Stimulated activated CD8-positive, alpha-beta memory T cell treated with anti-CD3 and anti-CD28 coated beads, Interleukin-4, amount 100 ng/mL, for 1 hour (primary cell): ENCODE measurements around the gene ERO1A.

ENCODE experiments used
- DNase-seq, 2 donors: peaks; one replicate each; pipeline ENCODE4 v3.0.0-alpha.2; 2020; ENCODE audit warnings: low read depth in 2 of 2, low spot score in 1 of 2

The ERO1A gene

GRCh38 chr14:52609445-52610044, 85.8 kb downstream of the ERO1A start:
- DNase-seq, result no peak

DNA sequence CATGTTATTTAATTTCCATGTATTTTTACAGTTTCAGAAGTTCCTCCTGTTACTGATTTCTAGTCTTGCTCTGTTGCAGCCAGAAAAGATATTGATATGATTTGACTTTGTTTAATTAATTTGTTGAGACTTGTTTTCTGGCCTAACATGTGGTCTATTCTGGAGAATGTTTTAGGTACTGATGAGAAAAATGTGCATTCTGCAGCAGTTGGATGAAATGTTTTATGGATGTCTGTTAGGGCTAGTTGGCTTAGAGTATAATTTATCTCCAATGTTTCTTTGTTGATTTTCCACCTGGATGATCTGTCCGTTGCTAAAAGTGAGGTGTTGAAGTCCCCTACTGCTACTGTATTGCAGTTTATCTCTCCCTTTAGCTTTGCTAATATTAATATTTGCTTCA, 88.3 kb downstream of the ERO1A start:
- no peak for DNase-seq

DNA sequence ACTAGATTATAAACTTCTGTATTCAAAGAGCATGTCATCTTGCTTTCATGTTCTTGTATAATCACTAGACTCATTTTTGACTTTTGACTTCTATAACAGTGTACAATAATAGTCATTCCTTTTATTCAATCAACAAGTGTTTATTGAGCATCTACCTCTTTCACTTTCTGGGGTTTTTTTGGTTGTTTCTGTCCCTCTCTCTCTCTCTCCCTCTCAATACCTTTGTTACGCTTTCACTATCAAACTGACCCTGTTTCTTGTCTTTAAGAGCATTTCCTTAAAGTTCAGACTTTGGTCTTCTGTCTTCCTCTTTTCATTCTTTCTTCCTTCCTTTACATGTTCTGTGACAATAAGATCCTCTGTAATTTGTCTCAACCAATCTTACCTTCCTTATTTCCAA, 93.2 kb downstream of the ERO1A start:
- no peak for DNase-seq

- DNase-seq, result no peak
These were observed 95.4 kb downstream of the ERO1A start for GRCh38 chr14:52599974-52600373.

GRCh38 chr14:52598568-52598967, 96.8 kb downstream of the ERO1A start:
- no peak for DNase-seq

- no peak for DNase-seq
These were observed 98.5 kb downstream of the ERO1A start for GRCh38 chr14:52596861-52597260.

DNA sequence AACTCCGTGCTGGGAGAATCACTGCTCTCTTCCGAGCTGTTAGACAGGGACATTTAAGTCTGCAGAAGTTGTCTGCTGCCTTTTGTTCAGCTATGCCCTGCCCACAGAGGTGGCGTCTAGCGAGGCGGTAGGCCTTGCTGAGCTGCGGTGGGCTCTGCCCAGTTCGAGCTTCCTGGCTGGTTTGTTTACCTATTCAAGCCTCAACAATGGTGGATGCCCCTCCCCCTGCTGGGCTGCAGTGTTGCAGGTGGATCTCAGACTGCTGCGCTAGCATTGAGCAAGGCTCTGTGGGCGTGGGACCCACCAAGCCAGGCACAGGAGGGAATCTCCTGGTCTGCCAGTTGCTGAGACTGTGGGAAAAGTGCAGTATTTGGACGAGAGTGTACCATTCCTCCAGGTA, 99.0 kb downstream of the ERO1A start:
- DNase-seq, result no peak

DNA sequence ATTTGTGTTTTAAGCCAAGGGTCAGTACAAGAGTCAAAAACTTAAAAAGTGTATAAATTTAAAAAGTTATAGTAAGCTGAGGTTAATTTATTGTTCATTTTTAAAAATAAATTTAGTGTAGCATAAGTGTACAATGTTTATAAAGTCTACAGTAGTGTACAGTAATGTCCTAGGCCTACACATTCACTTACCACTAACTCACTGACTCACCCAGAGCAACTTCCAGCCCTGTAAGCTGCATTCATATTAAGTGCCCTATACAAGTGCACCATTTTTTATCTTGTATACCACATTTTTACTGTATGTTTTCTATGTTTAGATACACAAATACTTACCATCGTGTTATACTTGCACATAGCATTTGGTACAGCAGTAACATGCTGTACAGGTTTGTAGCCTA, 105.0 kb downstream of the ERO1A start:
- DNase-seq, result no peak
